Subcutaneous preadipocyte (primary cell): ENCODE results near the gene STRADB. TPM values are rescaled to one million over a fixed set of nuclear protein-coding genes. Genes with fewer than 3 reads are reported as not detected.

ENCODE experiments used
- small RNA-seq: library from RNA; depleted of rRNA; stranded (forward); fragments of <200 nt; gene quantifications from one replicate; pipeline ENCODE3, GENCODE V24; 2012
- total RNA-seq: library from RNA; depleted of rRNA; stranded (reverse); fragments of >200 nt; gene quantifications from 2 replicates; pipeline ENCODE4 v1.2.3, GENCODE V29; 2012

The STRADB gene
- 35.3 and 49.5 TPM in 2 replicates for total RNA-seq

GRCh38 chr2:201451292-201452057, at the start of gene STRADB, which contains the start of gene TRAK2:
Gene STRADB, plus strand, starts transcription at chr2:201451740. Its CDS starts 3,101 bp downstream, at chr2:201454841.
Gene TRAK2, minus strand, starts transcription at chr2:201451458. Its CDS starts 30,951 bp downstream, at chr2:201420507.

Small RNA genes within 50 kb of the gene (small RNA-seq; reads per million reads assigned to genes)
- not detected for gene RF00019

Other genes starting within 250 kb of the STRADB start
- 18.4 and 26.6 TPM in 2 replicates for gene CASP8, start 191.2 kb upstream of the STRADB start, total RNA-seq
- gene FLACC1, start 94.4 kb upstream of the STRADB start, total RNA-seq = 1.4 and 1.5 TPM in 2 replicates
- gene TRAK2, start 282 bp upstream of the STRADB start, total RNA-seq = 37.5 and 43.8 TPM in 2 replicates
- gene TMEM237, start 191.8 kb downstream of the STRADB start, total RNA-seq = 14.7 and 20.1 TPM in 2 replicates
- gene MPP4, start 246.9 kb downstream of the STRADB start, total RNA-seq = 2.6 and 5.3 TPM in 2 replicates